Measurements from ENCODE around the gene HTT. TPM values are rescaled to one million over a fixed set of nuclear protein-coding genes. Genes with fewer than 3 reads are reported as not detected.
A peak's percentile ranks its signal among the peaks of the same experiment; 100 is the strongest.

The HTT gene
- polyA plus RNA-seq, 3 donors, result 1.8 to 27.1 (median 3.0) TPM

- Histone ChIP-seq H3K27me3 (ENCODE audit: control insufficient read depth in 2 of 2, insufficient read depth in 2 of 2, low read length in 2 of 2) (peaks cover 0 to 3% of the 10 kb centered on the region in 2 donors), H3K4me2 (replicated peaks; ENCODE audit: extremely low read depth, low read length, poor library complexity, severe bottlenecking) (peak overlapping the region; percentile 96), H2AFZ (ENCODE audit: insufficient read depth, low read depth, low read length, poor library complexity, severe bottlenecking) (peak overlapping the region; percentile 80), H3K4me3 (replicated peaks in 1 of 3; ENCODE audit: low read depth in 2 of 3, low read length in 3 of 3) (peak overlapping the region; percentile 84 to 86 (median 85)), H3K36me3 (replicated peaks in 1 of 2; ENCODE audit: control insufficient read depth in 1 of 2, insufficient read depth in 2 of 2, low read length in 2 of 2) (no peaks in the 10 kb centered on the region), H3K79me2 (ENCODE audit: insufficient read depth, low read length) (no peaks in the 10 kb centered on the region), H3K4me1 (ENCODE audit: control insufficient read depth in 1 of 2, insufficient read depth in 2 of 2, low read length in 2 of 2) (peaks cover 26 to 37% of the 10 kb centered on the region in 2 donors), H3K9me3 (replicated peaks in 1 of 2; ENCODE audit: control insufficient read depth in 1 of 2, insufficient read depth in 1 of 2, low read length in 2 of 2) (no peaks in the 10 kb centered on the region), H3K9ac (ENCODE audit: insufficient read depth, low read length, poor library complexity, severe bottlenecking) (peak overlapping the region; percentile 80), H3K27ac (ENCODE audit: low read depth in 1 of 2, low read length in 2 of 2) (peak overlapping the region; percentile 80 to 87), H4K20me1 (ENCODE audit: insufficient read depth, low read length) (no peaks in the 10 kb centered on the region)
- H3K27me3 Mint-ChIP-seq (ENCODE audit: low read depth in 3 of 3), result peaks cover 18 to 36% (median 27%) of the 10 kb centered on the region in 3 donors
- intact Hi-C loops (cut with micrococcal nuclease), result loop anchor here (5.0 to 10.0 kb wide), 3 partner anchors 64 to 329 kb away; partner anchors contain the start of genes GRK4 (in 1 of the 2), HTT (in 1 of the 2), HTT-AS (in 1 of the 2) and NOP14 (in 1 of the 2)
- no peak for TF ChIP-seq CTCF (IDR thresholded peaks at IDR 0.05)
- H3K36me3 Mint-ChIP-seq, result peaks cover 3 to 10% of the 10 kb centered on the region in 2 donors
- peaks cover 0 to 3% (median 0%) of the 10 kb centered on the region in 7 donors for H3K9me3 Mint-ChIP-seq
- no peak for DNase-seq
- peak overlapping the region; percentile 87 to 93 for H3K4me3 Mint-ChIP-seq
- peaks cover 30% of the 10 kb centered on the region for H3K4me1 Mint-ChIP-seq
- peak overlapping the region; percentile 80 to 95 (median 89) for H3K27ac Mint-ChIP-seq
- 58% methylated on average over 22 of the region's 24 CpGs for WGBS (ENCODE audit: insufficient coverage)
These were observed 217.0 kb downstream of the HTT start for GRCh38 chr4:3291411-3291968.

GRCh38 chr4:3291969-3292570, 217.6 kb downstream of the HTT start:
- Histone ChIP-seq H3K4me3 (replicated peaks in 1 of 3; ENCODE audit: low read depth in 2 of 3, low read length in 3 of 3) (peak overlapping the region; percentile 84 to 86 (median 85)), H3K27ac (ENCODE audit: low read depth in 1 of 2, low read length in 2 of 2) (peak overlapping the region; percentile 80 to 87), H3K79me2 (ENCODE audit: insufficient read depth, low read length) (no peaks in the 10 kb centered on the region), H3K9me3 (replicated peaks in 1 of 2; ENCODE audit: control insufficient read depth in 1 of 2, insufficient read depth in 1 of 2, low read length in 2 of 2) (no peaks in the 10 kb centered on the region), H3K4me1 (ENCODE audit: control insufficient read depth in 1 of 2, insufficient read depth in 2 of 2, low read length in 2 of 2) (peaks cover 20 to 31% of the 10 kb centered on the region in 2 donors), H3K36me3 (replicated peaks in 1 of 2; ENCODE audit: control insufficient read depth in 1 of 2, insufficient read depth in 2 of 2, low read length in 2 of 2) (no peaks in the 10 kb centered on the region), H2AFZ (ENCODE audit: insufficient read depth, low read depth, low read length, poor library complexity, severe bottlenecking) (peak overlapping the region; percentile 80), H3K9ac (ENCODE audit: insufficient read depth, low read length, poor library complexity, severe bottlenecking) (peak overlapping the region; percentile 80), H3K4me2 (replicated peaks; ENCODE audit: extremely low read depth, low read length, poor library complexity, severe bottlenecking) (peak overlapping the region; percentile 96), H4K20me1 (ENCODE audit: insufficient read depth, low read length) (no peaks in the 10 kb centered on the region), H3K27me3 (ENCODE audit: control insufficient read depth in 2 of 2, insufficient read depth in 2 of 2, low read length in 2 of 2) (peaks cover 0 to 3% of the 10 kb centered on the region in 2 donors)
- peaks cover 0 to 3% (median 0%) of the 10 kb centered on the region in 7 donors for H3K9me3 Mint-ChIP-seq
- under 1% methylated on average over 60 of the region's 60 CpGs for WGBS (ENCODE audit: insufficient coverage)
- peaks cover 18 to 33% (median 24%) of the 10 kb centered on the region in 3 donors for H3K27me3 Mint-ChIP-seq (ENCODE audit: low read depth in 3 of 3)
- peaks cover 24% of the 10 kb centered on the region for H3K4me1 Mint-ChIP-seq
- peaks cover 3 to 7% of the 10 kb centered on the region in 2 donors for H3K36me3 Mint-ChIP-seq
- H3K4me3 Mint-ChIP-seq, result peak overlapping the region; percentile 87 to 93
- intact Hi-C loops (cut with micrococcal nuclease), result loop anchor here (2.0 to 10.0 kb wide), 4 partner anchors 65 to 330 kb away; partner anchors contain the start of genes GRK4 (in 1 of the 2), HTT (in 1 of the 2), HTT-AS (in 1 of the 2) and NOP14 (in 1 of the 2)
- no peak for TF ChIP-seq CTCF (IDR thresholded peaks at IDR 0.05)
- peak overlapping the region; percentile 80 to 95 (median 89) for H3K27ac Mint-ChIP-seq
- DNase-seq, result peak; percentile 46 to 47 (median 47)
